G401 (cell line): ENCODE data around the gene PITHD1. TPM values are rescaled to one million over a fixed set of nuclear protein-coding genes. Genes with fewer than 3 reads are reported as not detected.
"Not testable (repeated sequence)": the region's sequence is repeated elsewhere in the genome, so short reads cannot be mapped to it uniquely, and the experiment has no call there.

Experiments used
- DNase-seq: peaks from one replicate; pipeline ENCODE4 v3.0.0-alpha.2; 2015; ENCODE audit warnings: low spot score
- in situ Hi-C: cut with HindIII; loops from 2 replicates; pipeline ENCODE4 v1.10.0; 2016; ENCODE audit warnings: low sequenced_read_pairs, mixed read lengths
- total RNA-seq: library from RNA; depleted of rRNA; stranded (reverse); fragments of >200 nt; shearing (Covaris generic); gene quantifications from 2 replicates; pipeline ENCODE4 v1.2.3, GENCODE V29; 2014

Gene PITHD1
- total RNA-seq, 1 experiment from 2014 or later: 104 TPM

- peak; percentile 90 for DNase-seq
These were observed 6.0 kb upstream of the PITHD1 start for GRCh38 chr1:23772049-23772853.

DNA sequence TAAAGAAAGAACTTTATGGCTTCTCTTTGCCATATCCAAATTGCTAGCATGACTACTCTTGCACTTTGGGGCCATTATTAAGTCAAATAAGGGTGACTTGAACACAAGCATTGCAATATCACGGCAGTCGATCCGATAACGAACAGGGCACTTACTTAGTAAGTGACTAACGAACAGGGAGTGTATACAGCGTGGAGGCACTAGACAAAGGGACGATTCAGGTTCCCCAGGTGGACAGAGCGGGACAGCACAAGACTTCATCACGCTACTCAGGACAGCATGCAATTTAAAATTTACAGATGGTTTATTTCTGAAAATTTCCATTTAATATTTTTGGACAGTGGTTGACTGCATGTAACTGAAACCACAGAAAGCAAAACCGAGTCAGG, 5.4 kb upstream of the PITHD1 start:
- in situ Hi-C loops: no loop called here
- no peak for DNase-seq

More at GRCh38 chr1:23772049-23772853, 6.0 kb upstream of the PITHD1 start:
- in situ Hi-C loops: no loop called here

- in situ Hi-C loops: no loop called here
- no peak for DNase-seq
These were observed 3.9 kb upstream of the PITHD1 start for GRCh38 chr1:23774174-23774880.

DNA sequence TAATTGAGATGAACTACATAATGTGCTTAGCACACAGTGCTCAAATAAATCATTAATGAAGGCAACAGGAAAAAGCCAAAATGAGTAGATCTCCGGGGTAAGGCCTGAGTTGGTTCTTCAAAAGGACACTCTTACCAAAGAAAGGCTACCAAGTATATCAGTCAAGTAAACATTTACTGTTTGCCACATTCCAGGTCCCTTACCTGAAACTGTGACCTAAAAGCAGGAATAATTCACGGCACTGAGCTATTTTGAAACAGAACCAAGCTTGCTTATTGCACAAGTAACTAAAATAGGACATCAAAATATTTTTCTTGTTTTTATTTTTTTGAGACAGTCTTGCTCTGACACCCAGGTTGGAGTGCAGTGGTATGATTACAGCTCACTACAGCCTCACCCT, 2.0 kb upstream of the PITHD1 start:
- no peak for DNase-seq
- in situ Hi-C loops: no loop called here

DNA sequence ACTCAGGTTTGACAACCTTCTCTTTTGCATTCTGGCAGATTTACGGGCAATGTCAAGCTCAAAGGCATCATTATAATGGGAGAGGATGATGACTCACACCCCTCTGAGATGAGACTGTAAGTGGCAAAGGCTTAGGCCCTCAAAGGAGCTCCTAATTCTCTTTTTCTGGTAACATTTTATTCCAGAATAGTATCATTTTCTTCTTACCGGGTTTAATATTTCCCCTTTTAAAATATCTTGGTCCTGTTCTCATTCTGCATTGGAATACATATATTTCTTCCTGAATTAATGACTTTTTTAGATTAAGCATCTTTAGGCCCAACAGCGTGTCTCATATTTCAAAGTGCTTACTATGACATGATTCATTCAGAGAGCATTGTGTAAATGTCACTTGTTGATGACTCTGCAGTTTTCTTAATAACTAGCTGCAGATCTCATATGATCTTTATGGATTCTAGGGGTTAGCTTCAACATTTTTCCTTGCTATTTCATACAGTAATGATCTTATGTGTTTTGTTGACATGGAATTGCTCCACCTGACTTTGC, 1.7 kb downstream of the PITHD1 start:
- no peak for DNase-seq
- in situ Hi-C loops: no loop called here

GRCh38 chr1:23783141-23783540, 4.9 kb downstream of the PITHD1 start:
- in situ Hi-C loops, DNase-seq: not testable (repeated sequence)

DNA sequence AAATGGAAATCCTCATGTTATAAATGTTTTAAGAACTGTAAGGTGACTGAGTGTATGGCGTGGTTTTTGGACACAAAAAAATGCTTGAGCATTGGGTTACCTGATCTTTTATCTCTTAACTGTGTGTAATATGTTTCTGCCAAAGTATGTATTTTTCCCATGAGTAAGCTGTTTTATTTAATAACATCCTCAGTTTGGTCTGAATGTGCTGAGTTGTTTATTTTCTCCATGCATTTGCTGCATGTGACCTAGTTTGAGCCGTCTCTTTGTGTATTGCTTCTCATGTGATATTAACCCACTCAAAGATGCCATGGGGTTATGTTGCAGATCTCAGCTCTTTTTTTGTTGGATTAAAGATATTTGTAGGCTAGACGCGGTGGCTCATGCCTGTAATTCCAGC, 6.6 kb downstream of the PITHD1 start:
- DNase-seq: no peak
- in situ Hi-C loops: no loop called here

DNA sequence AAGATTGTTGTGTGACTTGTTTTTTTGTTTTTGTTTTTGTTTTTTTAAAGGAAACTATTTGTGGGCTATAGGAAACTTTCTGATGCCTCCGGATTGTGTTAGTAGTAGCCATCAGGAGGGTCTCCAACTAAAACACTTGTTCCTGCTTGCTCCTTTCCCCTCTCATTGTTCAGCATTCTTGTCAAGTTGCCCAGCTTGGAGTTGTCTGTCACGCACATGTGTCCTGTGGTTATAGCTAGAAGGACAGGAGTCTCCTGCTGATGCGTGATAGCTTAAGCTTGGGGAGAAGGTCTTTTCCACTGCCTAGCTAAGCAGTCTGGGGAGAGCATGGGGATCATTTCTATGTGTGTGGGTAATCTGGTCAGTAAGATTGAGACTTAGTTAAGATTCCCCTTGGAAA, 9.5 kb downstream of the PITHD1 start:
- in situ Hi-C loops: no loop called here
- DNase-seq: no peak

DNA sequence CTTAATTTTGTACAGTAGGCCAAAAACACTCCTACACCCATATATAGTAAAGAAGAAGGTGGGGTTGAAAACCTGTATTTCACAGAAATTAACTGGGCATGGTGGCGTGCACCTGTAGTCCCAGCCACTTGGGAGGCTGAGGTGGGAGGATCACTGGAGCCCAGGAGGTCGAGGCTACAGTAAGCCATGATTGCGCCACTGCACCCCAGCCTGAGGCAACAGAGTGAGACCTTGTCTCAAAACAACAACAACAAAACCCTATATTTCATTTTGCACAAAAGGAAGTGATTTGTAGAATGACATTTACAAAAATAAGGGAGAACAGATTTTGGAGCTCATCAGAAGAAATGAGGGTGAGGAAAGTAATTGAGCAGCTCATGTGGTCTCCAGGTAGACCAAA, 10.5 kb downstream of the PITHD1 start:
- in situ Hi-C loops: no loop called here
- DNase-seq: no peak

GRCh38 chr1:23790696-23791515, 12.7 kb downstream of the PITHD1 start, which contains the start of gene LYPLA2:
LYPLA2 (plus strand) TSS chr1:23791145; CDS start chr1:23792683, 1,538 bp downstream.
- peak; percentile 94 for DNase-seq
- in situ Hi-C loops: no loop called here

DNA sequence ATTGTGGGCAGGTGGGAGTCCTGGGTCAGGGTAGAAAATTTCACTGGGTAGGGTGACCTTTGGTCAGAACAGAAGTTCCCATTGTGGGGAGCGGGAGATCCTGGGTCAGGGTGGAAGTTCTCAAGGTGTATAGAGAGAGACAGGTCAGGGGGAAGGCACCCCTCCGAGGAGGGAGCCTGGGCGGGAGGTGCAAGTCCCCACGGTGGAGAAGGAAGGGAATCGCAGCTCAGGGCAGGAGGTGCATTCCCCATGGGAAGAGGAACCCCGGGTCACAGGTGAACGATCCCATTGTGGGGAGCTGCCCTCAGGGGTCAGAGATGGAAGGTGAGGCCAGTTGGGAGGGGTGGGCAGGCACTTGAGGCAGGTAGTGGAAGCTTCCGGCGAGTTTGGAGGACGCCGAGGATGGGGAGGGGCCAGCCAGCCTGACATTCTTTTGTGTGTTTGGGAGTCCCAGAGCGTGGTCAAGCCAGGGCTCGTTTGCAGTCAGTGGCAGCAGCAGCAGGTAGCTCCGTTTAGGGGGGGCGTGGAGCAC, 13.4 kb downstream of the PITHD1 start:
- in situ Hi-C loops: no loop called here
- DNase-seq: no peak

DNA sequence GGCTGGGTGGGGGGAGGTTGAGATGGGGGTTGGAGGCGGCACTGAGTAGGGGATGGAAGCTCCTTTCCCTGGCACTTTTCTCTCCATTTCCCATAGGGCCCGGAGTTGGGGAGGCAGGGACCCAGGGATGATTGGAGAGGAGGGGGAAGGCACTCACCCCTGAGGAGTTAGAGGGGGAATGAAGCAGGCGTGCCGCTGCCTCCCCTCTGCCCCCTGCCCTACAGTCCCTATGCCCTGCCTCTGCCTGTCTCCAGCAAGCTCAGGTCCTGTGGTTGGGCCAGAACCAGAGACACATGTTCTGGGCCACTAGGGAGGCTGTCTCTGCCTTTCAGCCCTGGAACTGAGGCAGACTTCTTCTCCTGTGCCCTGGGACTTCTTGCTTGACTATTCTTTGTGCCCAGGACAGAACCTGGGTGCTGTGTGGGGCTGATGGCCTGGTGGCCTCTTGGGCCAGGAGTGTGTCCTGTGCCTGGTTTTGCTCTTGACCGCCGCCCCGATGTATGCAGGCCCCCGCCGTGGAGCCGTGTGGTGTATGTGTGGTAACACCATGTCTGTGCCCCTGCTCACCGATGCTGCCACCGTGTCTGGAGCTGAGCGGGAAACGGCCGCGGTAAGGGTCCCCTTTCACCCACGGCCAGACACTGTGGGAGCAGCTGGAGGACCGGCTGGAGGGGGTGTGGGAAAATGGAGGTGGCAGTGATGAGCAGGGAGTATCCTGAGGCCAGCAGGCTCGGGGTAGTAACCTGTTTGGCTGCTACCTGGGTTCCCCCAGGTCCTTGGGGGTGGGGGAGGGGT, 14.1 kb downstream of the PITHD1 start:
- DNase-seq: no peak
- in situ Hi-C loops: no loop called here

DNA sequence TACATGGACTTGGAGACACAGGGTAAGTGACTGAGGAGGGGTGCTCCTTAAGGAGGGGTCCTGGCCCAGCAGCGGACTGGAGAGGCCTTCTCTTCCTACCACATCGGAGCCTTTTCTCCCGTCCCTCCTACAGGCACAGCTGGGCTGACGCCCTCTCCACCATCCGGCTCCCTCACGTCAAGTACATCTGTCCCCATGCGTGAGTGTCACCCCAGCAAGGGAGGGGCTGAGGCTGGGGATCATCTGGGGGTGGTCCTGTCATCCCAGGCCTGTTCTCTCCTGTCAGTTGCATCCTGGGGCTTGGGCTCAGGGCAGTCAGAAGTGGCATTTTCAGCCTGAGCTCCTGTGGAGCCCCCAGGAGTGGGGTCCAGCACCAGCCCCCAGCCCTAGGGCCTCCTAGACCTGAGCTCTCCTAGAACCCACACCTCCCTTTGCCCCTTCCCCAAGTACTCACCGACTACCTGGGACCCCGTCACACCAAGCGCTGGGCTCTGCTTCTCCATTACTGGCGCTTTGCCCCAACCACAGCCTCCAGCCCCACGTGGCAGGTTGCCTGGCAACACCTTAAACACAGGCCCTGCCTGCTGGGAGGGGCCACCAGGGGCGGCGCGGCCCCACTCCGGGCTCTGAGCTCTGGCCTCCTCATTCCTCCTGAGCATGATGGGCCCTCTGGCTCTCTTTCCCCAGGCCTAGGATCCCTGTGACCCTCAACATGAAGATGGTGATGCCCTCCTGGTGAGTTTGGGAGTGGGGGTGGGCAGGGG, 15.0 kb downstream of the PITHD1 start:
- peak; percentile 23 for DNase-seq
- in situ Hi-C loops: no loop called here

DNA sequence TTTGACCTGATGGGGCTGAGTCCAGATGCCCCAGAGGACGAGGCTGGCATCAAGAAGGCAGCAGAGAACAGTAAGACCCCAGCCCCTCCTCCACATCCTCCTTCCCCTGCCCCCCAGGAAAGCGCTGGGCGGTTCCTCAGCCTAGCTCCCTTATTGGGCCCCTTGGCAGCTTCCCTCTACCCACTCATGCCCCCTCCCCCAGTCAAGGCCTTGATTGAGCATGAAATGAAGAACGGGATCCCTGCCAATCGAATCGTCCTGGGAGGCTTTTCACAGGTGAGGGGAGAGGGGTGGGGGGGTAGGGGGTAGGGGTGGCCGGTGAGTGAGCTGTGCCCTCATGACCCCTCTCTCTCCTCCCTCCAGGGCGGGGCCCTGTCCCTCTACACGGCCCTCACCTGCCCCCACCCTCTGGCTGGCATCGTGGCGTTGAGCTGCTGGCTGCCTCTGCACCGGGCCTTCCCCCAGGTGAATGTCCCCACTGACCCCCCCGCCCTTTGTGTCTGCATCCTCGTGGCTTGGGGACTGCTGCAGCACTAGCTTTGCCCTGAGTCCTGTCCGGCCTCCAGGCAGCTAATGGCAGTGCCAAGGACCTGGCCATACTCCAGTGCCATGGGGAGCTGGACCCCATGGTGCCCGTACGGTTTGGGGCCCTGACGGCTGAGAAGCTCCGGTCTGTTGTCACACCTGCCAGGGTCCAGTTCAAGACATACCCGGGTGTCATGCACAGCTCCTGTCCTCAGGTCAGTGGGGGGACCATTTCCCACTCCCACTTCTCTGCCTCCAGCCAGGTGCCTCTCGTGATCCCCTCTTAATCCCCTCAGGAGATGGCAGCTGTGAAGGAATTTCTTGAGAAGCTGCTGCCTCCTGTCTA, 15.9 kb downstream of the PITHD1 start:
- in situ Hi-C loops: no loop called here
- no peak for DNase-seq

- DNase-seq, in situ Hi-C loops: not testable (repeated sequence)
These were observed 16.5 kb downstream of the PITHD1 start for GRCh38 chr1:23794732-23795182.

DNA sequence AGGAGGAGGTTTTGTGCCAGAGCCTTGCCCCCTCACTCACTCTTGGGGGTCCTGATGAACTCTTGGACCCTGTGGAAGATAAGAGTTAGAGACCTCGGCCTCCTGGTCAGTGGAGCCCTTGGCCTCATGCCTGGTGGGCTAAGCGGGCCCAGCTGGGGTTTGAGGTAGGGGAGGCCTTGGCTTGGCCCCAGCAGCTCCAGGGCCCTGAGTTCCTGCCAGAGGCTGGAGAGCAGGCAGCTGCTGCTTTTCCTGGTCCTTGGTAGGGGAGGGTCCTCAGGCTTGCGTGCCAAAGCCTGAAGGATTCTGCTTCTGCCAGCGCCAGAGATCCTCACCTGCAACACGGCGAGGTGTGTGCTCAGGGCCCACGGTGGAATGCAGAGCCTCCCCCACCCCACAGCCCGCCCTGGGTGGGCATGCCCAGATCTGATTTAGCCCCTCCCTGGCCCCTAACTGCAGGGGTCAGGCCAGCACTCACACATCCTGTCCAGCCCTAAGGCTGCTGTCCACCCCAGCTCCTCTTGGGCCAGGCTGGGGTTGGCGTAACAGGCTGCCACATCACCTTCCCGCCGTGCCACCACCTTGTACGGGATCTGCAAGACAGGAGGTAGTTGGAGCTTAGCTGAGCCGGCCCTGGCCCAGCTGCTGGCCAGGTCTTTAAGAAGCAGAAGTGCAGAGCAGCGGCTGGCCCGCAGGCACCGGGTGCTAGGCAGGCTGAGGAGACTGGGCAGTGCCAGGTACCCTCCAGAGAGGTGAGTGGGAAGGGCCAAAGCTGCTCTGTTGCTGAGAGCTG, 17.7 kb downstream of the PITHD1 start:
- DNase-seq: no peak
- in situ Hi-C loops: no loop called here
